22Rv1 (cell line): ENCODE measurements around the gene STIM1.

Source experiments
- H3K27ac ChIP-seq: fragments of 450-650 bp; 2 replicates; pipeline ENCODE4 v1.5.1; 2017
- ZFX ChIP-seq: fragments of 450-650 bp; IDR thresholded peaks from 2 replicates; pipeline ENCODE4 v1.6.1; 2017; ENCODE audit warnings: antibody characterized with exemption, borderline replicate concordance
- TF ChIP-seq, protein P1 (sequence below): fragments of 450-650 bp; IDR thresholded peaks from 2 replicates; pipeline ENCODE4 v1.5.1; 2017; ENCODE audit warnings: mild to moderate bottlenecking

STIM1 gene

DNA sequence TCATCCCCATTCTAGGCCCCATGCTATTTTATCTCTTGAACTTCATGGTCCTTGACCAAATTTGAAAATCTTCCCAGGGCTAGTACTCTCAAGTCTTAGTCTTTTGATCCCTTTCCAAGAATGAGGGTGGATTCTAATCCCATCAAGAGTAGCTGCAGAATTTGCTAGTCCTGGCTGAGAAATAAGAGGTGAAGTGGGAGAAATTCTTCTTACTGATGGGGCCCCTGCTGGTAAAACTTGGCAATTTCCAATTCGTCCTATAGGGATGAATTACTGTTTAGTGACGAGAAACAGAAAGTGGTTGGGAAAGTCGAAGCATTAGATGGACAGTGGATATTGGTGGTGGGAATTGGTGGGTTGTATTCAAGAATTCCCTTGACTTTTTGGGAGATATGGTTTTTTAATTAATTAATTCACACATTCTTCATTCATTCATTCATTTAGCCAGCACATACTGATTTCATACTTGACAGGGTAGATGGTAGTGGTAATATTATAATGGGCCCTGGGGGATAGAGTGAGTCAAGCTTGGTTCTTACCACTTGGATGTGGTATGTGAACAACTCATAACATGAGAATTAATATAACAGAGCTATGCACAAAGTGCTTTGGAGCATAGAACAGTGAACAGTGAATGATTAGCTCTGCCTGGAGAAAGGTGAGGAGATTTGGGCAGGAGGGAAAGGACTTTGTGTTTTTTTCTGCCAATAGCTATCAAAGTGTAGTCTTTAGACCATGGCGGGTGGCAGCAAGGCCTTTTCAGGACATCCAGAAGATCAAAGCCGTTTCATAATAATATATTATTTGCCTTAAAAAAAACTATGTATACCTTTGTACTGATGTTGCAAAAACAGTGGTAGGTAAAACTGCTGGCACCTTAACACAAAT is 103.8 kb downstream of the STIM1 start:
- TF ChIP-seq, protein P1, sequence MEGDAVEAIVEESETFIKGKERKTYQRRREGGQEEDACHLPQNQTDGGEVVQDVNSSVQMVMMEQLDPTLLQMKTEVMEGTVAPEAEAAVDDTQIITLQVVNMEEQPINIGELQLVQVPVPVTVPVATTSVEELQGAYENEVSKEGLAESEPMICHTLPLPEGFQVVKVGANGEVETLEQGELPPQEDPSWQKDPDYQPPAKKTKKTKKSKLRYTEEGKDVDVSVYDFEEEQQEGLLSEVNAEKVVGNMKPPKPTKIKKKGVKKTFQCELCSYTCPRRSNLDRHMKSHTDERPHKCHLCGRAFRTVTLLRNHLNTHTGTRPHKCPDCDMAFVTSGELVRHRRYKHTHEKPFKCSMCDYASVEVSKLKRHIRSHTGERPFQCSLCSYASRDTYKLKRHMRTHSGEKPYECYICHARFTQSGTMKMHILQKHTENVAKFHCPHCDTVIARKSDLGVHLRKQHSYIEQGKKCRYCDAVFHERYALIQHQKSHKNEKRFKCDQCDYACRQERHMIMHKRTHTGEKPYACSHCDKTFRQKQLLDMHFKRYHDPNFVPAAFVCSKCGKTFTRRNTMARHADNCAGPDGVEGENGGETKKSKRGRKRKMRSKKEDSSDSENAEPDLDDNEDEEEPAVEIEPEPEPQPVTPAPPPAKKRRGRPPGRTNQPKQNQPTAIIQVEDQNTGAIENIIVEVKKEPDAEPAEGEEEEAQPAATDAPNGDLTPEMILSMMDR, result 0 out of 2 replicates have a peak, but pooled peaks have one; percentile 6
- no peak for TF ChIP-seq ZFX
- H3K27ac ChIP-seq, result no peak overlapping the region

DNA sequence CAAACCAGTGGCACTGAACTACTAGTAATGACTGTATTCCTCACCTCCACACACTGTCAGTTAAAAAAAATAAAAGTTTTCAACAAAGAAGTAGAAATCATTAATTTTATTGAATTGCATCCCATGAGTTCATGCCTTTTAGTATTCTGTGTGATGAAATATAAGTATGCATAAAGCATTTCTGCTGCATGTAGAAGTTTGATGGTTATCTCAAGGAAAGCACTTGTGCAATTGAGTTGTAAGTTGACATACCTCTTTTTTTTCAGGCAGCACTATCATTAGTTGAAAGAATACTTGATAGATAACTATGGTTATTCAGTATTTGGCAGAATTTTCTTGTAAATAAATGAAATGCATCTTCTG is 104.4 kb downstream of the STIM1 start:
- TF ChIP-seq, protein P1, result no peak
- no peak for TF ChIP-seq ZFX
- H3K27ac ChIP-seq, result no peak overlapping the region

DNA sequence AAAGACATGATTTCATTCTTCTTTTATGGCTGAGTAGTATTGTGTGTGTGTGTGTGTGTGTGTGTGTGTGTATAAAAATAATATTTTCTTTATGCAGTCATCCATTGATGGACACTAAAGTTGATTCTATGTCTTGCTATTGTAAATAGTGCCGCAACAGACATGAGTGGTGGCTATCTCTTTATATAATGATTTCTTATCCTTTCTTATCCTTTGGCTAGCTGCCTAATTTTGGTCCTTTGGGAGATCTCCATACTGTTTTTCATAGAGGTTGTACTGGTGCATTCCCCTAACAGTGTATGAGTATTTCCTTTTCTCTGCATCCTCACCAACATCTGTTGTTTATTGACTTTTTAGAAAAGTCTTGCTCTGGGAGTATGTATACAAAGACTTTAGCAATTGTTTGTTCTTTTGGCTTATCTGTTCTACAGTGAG is 107.0 kb downstream of the STIM1 start:
- H3K27ac ChIP-seq, result no peak overlapping the region
- TF ChIP-seq, protein P1, result no peak
- TF ChIP-seq ZFX, result no peak

DNA sequence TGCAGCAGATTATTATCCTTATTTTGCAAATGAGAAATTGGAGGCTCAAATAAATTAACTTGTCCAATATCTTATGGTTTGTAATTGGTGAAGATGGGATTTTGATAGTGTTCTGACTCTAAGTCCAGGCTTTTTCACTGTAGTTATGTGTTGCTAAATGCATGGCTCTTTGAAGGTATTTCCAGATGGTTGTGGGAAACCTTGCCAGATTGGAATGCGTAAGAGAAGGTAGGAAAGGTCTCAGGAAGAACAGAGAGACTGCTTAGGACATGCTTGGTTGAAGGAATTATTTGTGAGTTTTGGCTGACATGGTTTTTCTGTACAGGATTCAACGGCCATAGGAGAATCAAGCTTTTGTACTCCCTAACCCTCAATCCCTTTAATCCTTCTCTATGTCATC is 108.6 kb downstream of the STIM1 start:
- H3K27ac ChIP-seq, result no peak overlapping the region
- no peak for TF ChIP-seq ZFX
- TF ChIP-seq, protein P1, result no peak

DNA sequence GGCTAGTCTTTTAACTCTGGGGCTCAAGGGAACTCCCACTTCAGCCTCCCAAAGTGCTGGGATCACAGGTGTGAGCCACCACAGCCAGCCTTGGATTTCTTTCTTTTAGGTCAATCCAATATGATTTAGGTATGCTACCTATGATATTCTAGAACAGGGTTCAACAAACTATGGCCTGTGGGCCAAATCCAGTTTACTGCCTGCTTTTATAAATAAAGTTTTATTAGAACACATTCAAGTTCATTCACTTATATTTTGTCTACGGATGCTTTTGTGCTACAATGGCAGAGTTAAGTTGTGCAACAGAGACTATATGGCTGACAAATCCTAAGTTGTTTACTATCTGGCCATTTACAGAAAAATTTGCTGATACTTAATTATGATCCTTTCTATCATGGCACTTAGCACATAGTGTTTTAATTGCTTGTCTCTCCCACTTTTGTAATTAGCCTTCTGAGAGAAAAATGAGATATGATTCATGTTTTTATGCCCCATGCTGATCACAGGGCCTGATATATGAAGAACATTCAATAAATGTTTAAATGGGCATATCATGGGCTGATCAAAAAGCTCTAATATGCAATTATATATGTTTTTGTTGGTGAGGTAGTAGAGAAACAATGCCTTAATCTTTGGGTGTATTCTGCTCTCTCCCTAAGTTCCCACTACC is 109.6 kb downstream of the STIM1 start:
- no peak for TF ChIP-seq ZFX
- TF ChIP-seq, protein P1, result no peak
- H3K27ac ChIP-seq, result no peak overlapping the region

DNA sequence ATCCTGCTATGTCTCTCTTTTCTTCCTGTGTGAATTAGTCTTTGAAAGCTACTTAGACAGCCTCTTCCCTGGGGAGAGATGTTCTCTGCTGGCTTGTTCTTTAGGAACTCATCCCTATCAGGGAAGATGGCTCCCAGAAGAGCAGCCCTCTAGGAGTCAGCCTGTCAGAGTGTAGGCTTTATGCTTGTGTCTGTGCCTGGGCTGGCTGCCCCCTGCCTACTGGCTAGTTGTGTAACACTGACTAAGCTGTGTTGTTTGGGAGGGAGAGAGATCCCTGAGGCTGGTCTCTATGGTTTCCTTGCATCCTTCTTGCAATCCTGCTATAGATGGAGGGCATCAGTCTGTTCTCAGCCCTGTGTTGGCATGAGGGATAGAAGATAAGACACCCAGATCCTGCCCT is 112.2 kb downstream of the STIM1 start:
- no peak overlapping the region for H3K27ac ChIP-seq
- TF ChIP-seq, protein P1, result no peak
- no peak for TF ChIP-seq ZFX

DNA sequence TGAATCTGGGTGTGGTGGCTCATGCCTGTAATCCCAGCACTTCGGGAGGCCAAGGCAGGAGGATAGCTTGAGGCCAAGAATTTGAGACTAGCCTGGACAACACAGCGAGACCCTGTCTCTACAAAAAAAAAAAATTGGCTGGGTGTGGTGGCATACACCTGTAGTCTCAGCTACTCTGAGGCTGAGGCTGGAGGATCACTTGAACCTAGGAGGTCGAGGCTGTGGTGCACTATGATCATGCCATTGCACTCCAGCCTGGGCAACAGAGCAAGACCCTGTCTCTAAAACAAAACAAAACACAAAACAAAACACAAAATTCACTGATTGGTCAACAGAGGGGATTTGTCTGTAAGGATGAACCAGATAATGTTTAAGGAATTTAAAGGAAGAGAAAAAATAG is 113.7 kb downstream of the STIM1 start:
- no peak overlapping the region for H3K27ac ChIP-seq
- TF ChIP-seq, protein P1, result no peak
- no peak for TF ChIP-seq ZFX
